ENCODE results near the gene SFXN5.
A peak's percentile ranks its signal among the peaks of the same experiment; 100 is the strongest.

SFXN5 gene

DNA sequence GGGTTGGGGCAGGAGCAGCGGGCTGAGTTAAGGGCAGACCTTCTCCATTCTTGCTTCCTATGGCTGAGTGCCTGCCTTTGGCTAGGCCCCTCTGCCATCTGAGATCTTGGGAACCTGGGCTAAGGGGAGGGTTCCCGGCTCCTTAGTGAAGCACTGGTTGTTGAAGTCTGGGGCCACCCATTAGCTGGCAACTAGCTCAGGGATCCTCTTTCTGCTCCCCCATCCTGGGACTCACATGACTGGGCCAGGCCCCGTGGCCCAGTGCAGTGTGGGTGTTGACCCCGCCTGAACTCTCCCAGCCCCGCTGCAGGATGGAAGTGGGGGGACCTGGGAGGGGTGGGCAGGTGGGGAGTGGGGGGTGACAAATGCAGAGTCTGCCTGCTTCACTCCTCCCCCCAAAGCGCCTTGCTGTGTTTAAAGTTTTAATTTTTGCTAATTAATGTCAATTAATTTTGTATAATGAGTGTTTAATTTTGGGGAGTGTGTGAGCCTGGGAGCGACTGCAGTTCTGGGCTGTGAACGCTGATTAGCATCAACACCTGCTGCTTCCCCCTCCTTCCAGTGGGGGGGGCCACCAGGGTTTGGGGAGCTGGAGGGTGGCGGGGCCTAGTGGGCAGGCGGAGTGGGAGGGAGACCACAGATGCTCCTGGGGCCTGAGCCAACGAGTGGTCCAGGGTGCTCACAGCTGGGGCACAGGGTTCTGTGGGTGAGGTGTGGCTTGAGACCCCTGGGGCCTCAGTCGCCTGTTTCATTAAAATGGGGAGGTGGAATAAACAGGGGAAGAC lies 99.0 kb downstream of the SFXN5 start:
- no peak for DNase-seq

DNA sequence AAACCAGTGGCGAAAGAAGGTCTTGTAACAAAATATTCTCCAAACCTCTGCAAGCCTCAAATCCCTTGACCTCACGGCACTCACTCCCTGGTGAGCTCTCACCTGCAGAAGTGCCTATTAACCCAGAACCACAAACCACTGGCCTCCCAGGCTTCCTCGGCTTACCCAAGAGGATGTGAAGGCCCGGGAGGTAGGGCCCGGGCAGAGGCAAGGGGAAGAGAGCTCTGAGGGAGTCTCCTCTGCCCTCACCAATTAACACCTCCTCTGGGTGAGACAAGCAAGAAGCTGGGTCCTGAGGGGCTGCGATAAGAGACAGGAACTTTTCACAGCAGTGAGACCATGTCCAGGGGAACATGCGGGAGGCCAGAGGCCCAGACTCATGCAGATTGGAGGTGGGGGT lies 100.5 kb downstream of the SFXN5 start:
- DNase-seq = no peak

DNA sequence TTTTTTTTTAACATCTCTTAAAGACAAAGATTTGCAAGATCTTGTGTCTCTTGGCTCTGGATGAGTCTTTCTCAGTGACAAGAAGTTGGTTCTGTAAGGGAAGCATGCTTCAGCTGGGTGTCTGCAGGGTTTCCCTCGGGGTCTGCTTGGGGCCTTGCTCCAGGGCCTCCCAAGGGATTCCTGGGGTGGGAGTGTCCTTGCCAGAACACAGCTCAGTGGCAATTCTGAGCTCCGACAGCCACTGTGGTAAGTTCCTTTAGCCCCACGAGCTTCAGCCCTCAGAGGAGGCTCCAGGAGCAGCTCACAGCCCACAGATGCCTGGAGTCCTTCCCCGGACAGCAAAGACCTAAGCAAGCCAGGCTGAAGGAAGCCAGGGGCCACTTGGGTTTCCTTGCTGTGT lies 101.8 kb downstream of the SFXN5 start:
- no peak for DNase-seq

DNA sequence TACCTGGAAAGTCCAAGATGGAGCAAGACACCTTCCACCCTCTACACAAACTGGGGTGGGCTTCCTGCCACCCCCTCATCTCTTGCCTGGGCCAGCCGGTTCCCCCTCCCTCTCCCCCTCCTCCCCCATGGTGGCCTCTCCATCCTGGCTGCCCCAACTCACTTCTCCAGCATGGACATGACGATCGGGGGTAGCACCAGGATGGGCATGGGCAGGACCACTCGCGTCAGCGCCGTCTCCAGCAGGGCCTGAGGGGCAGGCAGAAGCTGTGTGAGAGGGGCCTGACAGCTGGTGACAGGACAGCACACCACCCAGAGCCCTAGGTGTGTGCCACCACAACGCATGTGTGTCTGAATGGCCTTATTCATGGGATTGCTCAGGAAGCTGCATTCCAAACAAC lies 103.2 kb downstream of the SFXN5 start:
- no peak for DNase-seq

DNA sequence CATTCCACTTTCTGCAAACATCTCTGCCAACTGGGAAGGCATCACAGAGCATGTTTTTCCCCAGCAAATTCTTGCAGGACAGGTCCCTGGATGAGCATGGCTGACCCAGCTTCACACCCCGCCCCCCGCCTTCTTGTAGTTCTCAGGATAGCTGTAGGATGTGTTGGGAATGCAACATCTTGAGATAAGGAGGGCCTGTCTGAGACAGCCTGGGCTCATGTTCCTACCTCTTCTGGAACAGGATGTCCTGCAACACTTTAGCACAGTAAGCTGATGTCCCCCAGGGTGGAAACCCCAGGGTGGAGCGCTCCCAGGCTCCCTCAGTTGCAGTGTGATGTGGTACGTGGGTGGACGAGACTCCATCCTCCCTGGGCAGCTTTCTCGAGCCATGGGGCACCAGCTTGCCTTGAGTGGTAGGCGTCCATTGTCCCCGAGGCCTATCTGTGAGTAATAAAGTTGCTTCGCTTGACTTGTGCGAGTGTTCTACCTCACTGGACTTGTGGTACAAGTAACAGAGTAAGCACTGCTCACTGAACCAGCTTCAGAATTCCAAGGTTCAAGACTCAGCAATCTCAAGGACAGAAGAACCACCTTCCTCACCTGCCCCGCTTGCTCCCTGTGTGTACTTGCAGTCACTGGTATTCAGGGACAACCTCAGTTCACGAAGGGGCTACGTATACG lies 105.6 kb downstream of the SFXN5 start:
- no peak for DNase-seq

DNA sequence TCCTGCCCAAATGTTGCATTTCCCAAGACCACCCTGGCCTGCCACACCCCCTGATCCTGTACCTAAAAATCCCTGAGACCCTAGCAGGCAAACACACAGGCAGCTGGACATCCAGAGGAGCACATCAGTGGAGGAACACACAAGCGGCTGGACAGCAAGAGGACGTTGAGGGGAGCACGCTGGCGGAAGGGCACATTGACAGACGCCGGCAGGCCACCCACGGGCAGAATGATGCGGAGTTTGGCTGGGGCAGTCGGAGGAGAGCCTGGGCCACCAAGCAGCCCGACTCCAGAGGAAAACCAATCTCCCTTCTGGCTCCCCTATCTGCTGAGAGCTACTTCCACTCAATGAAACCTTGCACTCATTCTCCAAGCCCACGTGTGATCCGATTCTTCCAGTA lies 106.5 kb downstream of the SFXN5 start:
- DNase-seq = no peak

DNA sequence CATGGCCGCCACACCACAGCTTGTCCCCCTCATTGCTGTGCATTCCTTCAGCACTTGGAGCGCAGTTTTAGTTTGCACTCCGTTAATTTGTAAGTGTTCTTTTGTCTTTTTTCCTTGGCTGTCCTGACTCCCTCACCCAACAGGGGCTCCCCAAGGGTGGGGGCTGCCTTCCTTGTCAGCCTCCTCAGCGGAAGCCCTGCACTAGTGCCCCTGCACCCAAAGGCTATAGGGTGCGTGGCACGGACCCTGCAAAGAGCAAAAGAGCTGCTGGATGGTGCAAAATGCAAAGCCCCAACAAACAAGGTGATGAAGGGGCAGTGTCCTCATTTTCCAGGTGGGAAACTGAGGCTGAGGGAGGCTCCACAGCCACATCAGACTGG lies 107.4 kb downstream of the SFXN5 start:
- DNase-seq = no peak

DNA sequence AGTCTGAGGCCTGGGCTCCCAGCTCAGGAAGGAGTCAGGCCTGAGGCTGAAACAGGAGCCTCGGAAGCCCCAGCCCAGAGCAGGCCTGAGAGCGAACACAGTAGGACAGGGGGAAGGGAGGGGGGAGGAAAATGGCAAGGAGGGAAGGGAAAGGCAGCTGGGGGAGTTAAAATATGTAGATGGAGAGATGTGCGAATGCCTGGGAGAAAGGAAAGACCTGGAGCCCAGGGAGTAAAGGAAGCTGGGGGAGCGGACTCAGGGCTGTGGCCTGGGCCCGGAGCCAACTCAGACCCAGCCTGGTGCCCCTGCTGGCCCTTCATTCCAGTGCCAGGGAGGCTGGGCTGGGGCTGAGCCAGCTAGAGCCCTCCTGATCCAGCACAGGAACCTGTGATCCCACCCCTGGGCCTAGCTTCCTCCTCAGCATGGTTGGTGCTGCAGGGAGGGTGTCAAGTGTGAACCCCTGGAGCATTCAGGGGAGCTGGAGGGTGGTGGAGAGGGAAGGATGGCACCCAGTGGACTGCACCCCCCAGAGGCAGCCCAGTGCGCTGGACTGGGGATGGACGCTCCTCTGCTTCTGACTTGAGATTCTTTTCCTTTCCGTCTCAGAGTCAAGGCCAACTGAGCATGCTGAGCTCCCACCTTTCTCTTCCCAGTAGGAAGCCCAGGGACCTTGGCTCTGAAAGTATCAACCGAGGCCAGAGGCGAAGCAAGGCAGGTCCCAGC lies 107.9 kb downstream of the SFXN5 start:
- DNase-seq = no peak

DNA sequence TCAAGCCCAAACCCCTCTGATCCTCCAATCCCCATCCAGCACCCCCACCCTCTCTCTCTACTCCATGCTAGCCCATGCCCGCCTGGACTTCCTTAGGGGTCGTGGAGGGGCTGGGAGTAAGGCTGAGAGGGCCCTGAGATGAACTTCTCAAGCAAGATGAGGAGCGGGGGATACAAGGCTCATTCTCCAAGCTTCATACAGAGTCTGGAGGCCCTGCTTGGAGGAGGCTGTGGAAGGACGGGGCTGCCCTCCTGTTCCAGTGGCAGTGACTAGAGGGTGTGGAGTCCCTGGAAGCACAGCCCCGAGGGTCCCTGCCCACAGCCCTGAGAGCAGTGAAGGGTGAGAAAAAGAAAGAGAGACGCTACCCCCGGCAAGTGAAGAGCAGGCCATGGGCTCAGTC lies 108.6 kb downstream of the SFXN5 start:
- DNase-seq = no peak

DNA sequence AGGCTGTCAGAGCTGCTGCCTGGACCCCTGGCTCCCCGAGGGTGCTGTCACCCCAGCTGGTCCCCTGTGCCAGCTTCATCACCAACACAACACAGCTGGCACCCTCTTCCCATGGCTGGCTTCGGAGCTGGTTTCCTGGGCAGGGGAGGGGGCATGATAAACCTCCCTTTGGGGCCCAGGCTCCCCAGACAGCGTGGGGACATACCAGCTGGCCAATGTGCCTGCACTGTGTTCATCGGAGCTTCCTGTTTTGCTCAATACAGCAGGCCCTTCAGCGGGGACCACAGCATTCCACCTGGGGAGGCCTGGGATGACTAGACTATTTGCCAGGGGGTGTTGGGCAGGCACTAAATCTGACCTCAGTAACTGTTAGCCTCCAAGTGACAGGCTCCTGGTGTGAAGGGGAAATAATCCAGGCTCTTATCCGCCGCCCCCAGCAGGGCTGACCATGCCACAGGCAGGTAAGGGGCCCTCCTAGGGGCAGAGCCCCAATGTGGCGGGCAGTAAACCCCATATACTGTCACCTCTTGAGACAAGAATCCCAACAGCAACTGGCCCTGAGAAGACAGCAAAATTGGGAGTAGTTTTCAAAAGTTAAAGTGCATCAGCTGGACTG lies 109.6 kb downstream of the SFXN5 start:
- DNase-seq = no peak

DNA sequence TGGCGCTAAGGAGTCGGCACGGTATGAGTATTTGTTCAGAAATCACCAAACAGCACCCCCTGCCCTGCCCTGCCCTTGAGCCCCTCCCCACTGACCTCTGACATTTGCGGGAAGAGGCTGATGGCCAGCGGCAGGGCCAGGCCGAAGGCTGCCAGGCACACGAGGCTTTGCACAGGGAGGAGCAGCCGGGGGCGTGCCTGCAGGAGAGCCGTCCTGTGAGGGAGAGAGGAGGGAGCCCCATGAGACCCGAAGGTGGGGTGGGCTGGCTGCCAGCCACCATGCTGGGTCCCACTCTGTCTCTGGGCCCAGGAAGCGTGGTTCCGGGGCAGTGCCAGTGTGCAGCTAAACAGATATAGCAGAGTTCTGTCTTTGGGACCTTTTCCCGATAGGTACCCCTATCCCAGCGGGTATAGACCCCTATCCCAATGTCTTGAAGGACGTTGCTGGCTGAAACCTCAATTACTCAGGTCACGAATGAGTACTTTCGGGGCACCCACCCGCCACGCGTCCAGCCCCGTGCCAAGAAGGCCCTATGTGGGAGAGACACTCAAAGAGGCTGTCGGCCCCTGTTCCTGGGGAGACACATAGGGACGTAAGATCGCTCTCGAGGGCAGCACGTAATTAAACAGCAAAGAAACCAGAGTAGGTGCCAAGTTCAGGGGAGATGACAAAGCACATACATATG lies 110.3 kb downstream of the SFXN5 start:
- DNase-seq = no peak

DNA sequence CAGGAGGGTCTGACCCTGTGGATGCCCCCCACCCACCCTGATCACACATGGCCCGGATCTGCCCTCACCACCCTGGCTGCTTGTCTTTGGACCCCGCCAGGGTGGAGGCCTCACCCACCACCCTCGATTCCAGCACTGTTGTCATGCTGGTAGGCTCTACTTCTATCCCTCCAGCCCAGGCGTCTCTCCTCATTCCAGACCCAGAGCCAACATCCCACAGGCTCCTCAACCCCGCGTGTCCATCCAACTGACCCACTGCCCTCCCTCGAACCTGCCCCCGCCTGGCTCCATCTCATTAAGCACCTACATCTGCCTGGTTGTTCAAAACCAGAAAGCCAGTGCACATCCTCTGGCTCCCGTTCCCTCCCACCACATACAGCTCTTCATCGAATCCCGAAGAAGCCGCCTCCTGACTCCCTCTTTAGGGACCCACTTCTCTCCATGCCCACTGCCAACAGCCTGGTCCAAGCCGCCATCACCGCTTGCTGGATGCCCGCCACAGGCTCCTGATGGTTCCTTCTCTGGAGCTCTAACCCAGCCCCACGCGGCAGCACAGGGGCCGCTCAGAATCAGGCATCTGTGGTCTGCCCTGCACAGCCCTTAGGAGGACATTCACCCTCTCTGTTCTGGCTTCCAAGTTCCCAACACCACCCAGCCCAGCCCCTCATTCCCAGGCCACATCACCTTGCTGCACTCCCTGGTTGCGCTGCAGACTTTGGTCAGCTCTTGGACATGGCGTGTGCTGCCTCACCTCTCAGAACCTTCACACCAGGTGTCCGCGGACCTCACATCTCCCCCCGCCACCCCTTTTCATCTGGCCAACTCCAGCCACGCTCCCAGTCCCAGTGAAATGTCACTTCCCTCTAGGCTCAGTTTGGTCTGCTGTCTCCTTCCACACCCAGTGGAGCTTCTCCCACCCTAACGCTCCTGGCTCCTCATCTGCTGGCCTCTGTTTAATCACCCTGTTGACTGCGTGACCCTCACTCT lies 111.2 kb downstream of the SFXN5 start:
- DNase-seq = no peak

DNA sequence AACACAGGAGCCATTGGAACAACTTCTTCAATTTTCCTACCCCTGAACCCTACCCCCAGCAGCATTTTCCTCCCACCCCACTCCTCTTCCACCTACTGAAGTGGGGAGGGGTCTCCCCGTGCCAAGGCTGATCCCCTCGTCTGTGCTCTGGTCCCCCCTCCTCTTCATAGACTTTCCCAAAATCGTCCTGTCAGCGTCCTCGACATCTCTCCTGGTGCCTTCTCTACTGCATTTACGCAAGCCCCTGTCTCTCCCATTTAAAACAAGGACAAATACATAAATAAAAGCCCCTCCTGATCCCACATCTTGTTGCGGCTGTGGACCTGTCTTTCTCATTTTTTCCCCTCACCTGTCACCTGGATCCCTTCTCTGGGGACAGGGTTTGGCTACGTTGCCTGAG lies 112.0 kb downstream of the SFXN5 start:
- no peak for DNase-seq

DNA sequence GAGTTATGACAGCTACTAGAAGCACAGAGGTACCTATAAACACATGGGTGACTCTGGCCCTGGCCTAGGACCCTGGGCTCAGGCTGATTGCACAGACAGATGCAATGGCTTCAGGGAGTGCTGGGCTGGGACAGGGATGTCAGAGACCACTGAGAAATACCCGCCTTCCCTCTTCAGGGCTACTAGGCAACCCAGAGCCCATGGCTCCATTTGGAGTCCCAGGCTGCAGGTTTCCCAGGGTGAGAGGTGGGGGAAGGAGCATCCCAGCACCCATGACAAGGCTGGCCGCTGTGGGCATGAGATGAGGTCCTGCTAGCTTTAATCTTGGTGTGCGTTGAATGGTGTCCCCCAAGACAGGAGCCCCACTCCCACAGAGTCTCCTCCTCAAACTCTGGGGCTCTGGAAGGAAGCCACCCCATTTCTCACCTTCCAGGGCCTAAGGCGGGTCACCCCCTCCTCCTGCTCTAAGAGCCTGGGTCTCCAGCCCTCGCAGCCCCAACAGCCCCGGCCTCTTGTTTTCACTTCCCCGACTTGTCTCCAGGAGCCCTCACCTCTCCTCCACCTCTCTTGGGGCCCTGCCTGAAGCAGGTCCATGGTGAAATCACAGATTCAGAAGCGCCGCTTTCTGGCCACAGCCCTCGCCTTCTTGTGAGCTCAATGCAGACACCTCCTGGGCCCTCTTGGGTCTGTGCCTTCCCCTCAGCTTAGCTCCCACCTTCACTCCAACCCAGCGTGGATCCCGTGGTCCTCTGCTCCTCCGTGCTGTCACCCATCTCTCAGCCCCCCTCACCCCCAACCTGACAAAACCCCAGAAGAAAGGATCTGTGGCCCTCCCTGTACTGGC lies 112.7 kb downstream of the SFXN5 start:
- no peak for DNase-seq

DNA sequence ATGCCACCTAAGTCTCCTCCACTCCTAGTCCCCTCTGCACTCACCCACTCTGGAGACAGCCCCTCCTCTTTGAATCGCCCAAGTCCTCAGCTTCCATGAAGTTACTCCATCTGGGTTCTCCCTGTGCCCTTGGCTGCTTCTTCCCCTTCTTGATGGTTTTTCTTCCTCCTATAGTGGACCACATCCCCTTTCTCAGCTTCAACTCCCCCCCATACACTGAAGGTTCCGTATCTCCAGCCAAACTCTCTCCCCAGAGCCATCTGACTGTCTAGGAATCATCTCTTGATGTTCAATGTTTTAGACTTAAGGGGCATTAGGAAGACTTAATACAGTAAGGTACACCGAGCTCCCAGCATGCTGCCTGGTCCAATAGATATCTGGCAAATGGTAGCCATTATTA lies 114.6 kb downstream of the SFXN5 start:
- DNase-seq = no peak

DNA sequence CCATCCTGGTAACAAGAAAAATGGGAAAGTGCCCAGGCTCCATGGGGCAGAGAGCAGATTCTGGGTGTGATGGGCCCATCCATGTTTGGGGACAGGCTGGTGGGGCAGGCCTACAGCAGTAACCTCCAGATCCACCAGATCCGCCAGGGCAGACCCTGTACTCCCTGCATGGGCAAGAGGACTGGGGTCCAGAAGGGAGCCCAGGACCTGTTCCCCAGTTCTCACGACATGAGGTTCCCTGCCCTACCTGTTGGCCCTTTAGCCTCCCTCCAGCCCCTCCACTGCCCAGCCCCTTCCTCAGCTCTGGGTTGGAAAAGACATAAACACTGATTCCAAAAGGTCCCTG lies 115.5 kb downstream of the SFXN5 start:
- no peak for DNase-seq

DNA sequence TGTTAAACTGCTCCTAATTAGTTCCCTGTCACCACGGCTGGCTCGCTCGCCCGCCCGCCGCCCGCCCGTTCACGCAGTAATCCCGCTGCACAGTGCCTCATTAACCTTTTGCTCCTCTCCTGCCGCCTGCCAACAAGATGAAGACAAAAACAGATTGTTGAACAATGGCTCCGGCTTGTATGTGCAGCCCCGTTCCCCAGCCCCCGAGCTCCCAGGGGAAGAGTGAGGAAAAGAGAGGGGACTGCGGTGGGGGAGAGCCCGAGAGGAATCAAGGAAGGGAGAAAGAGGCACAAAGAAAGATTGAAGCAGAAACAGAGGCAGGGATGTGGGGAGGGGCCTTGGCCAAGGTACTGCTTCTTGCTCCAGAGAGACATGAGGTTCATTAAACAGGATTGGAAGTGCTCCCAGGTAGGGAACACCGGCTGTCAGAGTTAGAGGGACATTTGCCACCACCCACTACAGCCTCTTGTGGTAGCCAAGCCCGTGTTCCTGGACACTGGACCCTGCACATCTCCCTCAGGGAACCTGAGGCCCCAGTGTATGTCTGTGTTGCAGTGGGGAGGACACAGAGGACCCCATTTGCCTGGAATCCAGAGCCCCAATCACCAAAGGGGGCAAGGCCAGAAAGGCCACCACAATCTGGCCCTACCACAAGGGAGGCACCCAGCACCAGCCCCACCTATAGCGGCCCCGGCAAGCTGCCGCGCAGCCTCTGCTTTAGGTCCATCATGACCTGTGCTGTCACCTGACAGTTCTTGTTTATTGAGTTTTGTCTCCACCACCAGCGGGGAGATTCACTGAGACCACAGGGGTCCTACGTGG lies 116.1 kb downstream of the SFXN5 start:
- peak in 1 of 2 experiments; percentile 62 for DNase-seq

DNA sequence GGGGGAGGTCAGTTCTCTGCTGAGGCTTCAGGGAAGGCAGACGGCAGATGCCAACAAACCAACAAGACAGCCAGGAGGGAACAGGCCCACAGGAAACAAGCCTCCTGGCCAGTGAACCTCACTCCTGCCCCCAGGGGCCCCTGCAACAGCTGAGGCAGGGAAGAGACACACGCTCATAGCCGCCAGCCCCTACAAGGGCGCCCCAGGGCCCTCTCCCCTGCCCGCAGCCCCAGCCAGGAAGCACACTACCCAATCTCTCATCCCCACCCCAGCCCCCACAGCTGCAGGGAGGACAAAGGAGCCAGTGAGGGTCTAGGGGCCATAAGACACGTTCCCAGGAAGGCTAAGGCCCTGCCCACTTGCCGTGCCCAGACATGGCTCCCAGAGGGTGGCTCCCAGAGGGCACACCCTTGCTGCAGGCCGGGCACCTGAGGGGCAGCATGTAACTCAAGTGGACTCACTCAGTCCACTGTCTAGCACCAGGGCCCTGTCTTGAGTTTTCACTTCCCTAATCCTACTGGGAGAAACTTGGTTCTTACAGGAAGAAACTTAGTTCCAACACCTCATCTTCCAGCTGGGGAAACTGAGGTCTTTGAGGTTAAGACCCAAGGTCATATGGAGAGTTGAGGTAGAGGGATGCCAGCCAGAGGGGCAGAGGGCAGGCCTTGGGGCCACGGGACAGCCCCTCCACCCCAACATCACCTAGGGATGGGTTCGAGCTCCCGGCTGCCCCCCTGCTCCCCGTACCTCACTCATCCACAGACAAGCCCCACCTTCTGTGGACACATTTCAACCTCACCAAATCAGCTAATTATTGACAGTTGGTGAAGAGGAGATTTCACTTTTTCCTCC lies 116.9 kb downstream of the SFXN5 start:
- DNase-seq = no peak

DNA sequence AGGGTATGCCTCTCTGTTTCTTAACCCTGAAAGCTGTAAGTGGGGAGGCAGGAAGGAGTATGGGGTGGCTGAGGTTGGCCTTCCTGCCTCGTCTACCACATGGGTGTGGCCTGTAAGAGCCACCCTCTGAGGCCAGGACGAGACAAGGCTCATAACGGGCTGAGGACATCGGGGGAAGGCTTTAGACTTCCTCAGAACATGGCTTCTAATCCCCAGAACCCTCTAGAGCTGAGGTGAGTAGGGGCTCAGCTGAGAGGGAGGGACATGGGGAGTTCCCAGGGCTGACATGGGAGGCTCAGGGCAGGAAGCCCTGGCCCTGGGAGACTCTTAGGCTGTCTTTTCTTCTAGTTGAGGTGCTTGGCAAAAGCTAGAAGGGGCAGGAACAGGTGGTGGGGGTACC lies 117.5 kb downstream of the SFXN5 start:
- DNase-seq = no peak

Data from cerebellar nuclear complex (tissue), 1 donor.